Panc1 (cell line): ENCODE measurements around the gene KCNF1.

Experiments used
- CTCF ChIP-seq: fragments of 450-650 bp; IDR thresholded peaks from 2 replicates; pipeline ENCODE4 v1.5.1; 2017; ENCODE audit warnings: mild to moderate bottlenecking
- POLR2AphosphoS5 ChIP-seq: IDR thresholded peaks from 2 replicates; pipeline ENCODE4 v1.6.1; 2012; ENCODE audit warnings: mild to moderate bottlenecking, low read depth, low read length, moderate library complexity
- SIN3A ChIP-seq: IDR thresholded peaks from 2 replicates; pipeline ENCODE4 v1.6.1; 2012; ENCODE audit warnings: low read depth, mild to moderate bottlenecking, low read length, moderate library complexity, borderline replicate concordance; ENCODE audit not compliant: insufficient read depth
- TCF7L2 ChIP-seq: IDR thresholded peaks from 2 replicates; pipeline ENCODE4 v1.6.1; 2011; ENCODE audit warnings: mild to moderate bottlenecking, low read depth, low read length, inconsistent platforms
- TF ChIP-seq, protein P1 (sequence below), 2 experiments: IDR thresholded peaks; 2 replicates each; pipeline ENCODE4 v1.6.1; 2011 to 2012; ENCODE audit warnings: low read depth in 2 of 2, control low read depth in 1 of 2, low read length in 1 of 2, mild to moderate bottlenecking in 1 of 2, moderate library complexity in 1 of 2; ENCODE audit not compliant: insufficient read depth in 1 of 2

GRCh38 chr2:10882568-10882967 lies 29.2 kb upstream of the KCNF1 start:
- TF ChIP-seq, protein P1, sequence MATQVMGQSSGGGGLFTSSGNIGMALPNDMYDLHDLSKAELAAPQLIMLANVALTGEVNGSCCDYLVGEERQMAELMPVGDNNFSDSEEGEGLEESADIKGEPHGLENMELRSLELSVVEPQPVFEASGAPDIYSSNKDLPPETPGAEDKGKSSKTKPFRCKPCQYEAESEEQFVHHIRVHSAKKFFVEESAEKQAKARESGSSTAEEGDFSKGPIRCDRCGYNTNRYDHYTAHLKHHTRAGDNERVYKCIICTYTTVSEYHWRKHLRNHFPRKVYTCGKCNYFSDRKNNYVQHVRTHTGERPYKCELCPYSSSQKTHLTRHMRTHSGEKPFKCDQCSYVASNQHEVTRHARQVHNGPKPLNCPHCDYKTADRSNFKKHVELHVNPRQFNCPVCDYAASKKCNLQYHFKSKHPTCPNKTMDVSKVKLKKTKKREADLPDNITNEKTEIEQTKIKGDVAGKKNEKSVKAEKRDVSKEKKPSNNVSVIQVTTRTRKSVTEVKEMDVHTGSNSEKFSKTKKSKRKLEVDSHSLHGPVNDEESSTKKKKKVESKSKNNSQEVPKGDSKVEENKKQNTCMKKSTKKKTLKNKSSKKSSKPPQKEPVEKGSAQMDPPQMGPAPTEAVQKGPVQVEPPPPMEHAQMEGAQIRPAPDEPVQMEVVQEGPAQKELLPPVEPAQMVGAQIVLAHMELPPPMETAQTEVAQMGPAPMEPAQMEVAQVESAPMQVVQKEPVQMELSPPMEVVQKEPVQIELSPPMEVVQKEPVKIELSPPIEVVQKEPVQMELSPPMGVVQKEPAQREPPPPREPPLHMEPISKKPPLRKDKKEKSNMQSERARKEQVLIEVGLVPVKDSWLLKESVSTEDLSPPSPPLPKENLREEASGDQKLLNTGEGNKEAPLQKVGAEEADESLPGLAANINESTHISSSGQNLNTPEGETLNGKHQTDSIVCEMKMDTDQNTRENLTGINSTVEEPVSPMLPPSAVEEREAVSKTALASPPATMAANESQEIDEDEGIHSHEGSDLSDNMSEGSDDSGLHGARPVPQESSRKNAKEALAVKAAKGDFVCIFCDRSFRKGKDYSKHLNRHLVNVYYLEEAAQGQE (IDR thresholded peaks at IDR 0.05; ENCODE audit: insufficient read depth in 1 of 2, low read depth in 2 of 2, low read length in 1 of 2), result no peak
- TF ChIP-seq CTCF (no peak), POLR2AphosphoS5 (no peak), TCF7L2 (no peak), SIN3A (no peak)
